Esophagus squamous epithelium (tissue), 5 donors: ENCODE data around the gene TMEM80. TPM values are rescaled to one million over a fixed set of nuclear protein-coding genes. Genes with fewer than 3 reads are reported as not detected.

Experiments
- DNase-seq: peaks from one replicate; lab custom pipeline; 2025; lab: John Stamatoyannopoulos, UW
- H3K27ac ChIP-seq, 4 donors: fragments of 200-600 bp; sonication (generic); one replicate each; pipeline ENCODE4 v1.5.1; 2016 to 2019; ENCODE audit warnings: mild to moderate bottlenecking in 1 of 4
- H3K27me3 ChIP-seq, 4 donors: fragments of 200-600 bp; sonication (generic); 1 replicate in 3 of 4; 2 replicates in 1 of 4; pipeline versions ENCODE4 v1.5.1 to v1.6.0; 2017 to 2021; ENCODE audit warnings: antibody characterized with exemption in 1 of 4
- H3K36me3 ChIP-seq, 3 donors: fragments of 200-600 bp; sonication (generic); one replicate each; pipeline ENCODE4 v1.5.1; 2016 to 2019
- H3K4me1 ChIP-seq, 3 donors: fragments of 200-600 bp; sonication (generic); one replicate each; pipeline ENCODE4 v1.5.1; 2017 to 2019
- H3K4me3 ChIP-seq, 4 donors: fragments of 200-600 bp; sonication (generic); 1 replicate in 3 of 4; 2 replicates in 1 of 4; pipeline ENCODE4 v1.5.1; 2016 to 2019; ENCODE audit warnings: mild to moderate bottlenecking in 2 of 4, moderate library complexity in 1 of 4
- H3K9me3 ChIP-seq, 3 donors: fragments of 200-600 bp; sonication (generic); one replicate each; pipeline ENCODE4 v1.5.1; 2016 to 2019
- CTCF ChIP-seq, 6 experiments: fragments of 450-650 bp in 4 of 6; fragments of 200-600 bp in 2 of 6; sonication (generic) in 2 of 6; IDR thresholded peaks; one replicate each; pipeline ENCODE4 v1.5.1; 2016 to 2019; ENCODE audit warnings: antibody characterized with exemption in 6 of 6, mild to moderate bottlenecking in 4 of 6, moderate library complexity in 4 of 6
- POLR2A ChIP-seq, 4 donors: fragments of 450-650 bp; IDR thresholded peaks; one replicate each; pipeline ENCODE4 v1.6.1; 2017; ENCODE audit warnings: antibody characterized with exemption in 4 of 4, mild to moderate bottlenecking in 4 of 4, moderate library complexity in 3 of 4
- WGBS, 2 donors: methylation state at CpG; one replicate each; pipeline ENCODE4 v1.1.5; 2018; 5-methylcytosine and 5-hydroxymethylcytosine counted together
- intact Hi-C: fragments of 100-400 bp; cut with DNase I; formaldehyde crosslinking; loops from one replicate; pipeline ENCODE4 v1.15.0; 2022
- total RNA-seq, 4 donors: library from RNA; depleted of rRNA; stranded (reverse); fragments of >200 nt; gene quantifications; one replicate each; pipeline ENCODE4 v1.1.0, GENCODE V29; 2016
- donor health status: DM: yes; HTN: yes; CAD: no.

TMEM80 gene
- total RNA-seq, 4 donors from 2014 or later = 16.1 to 55.3 (median 18.1) TPM

DNA sequence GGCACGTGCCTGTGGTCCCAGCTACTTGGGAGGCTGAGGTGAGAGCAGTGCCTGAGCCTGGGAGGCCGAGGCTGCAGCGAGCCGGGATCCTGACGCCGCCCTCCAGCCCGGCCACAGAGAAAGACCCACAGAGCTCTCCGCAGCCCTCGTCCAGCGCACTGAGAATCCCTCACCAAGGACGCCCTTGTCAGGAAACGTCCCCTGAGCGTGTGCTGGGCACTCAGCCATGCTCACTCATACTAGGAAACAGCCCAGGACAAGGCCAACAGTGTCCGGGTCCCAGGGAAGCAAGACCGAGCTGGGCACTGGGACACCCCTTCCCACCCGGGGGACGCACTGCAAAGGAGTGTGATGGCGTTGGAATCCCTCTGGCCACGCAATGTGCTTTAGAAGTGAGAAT is 15.1 kb upstream of the TMEM80 start:
- Histone ChIP-seq H3K36me3 (peaks cover 15 to 95% (median 20%) of the 10 kb centered on the region in 3 donors), H3K27ac (no peak overlapping the region), H3K4me3 (no peak overlapping the region), H3K9me3 (no peaks in the 10 kb centered on the region), H3K27me3 (no peaks in the 10 kb centered on the region), H3K4me1 (no peaks in the 10 kb centered on the region)
- intact Hi-C loops = no loop called here
- DNase-seq = no peak
- 90 to 92% methylated on average over 2 to 6 of the region's 19 CpGs for WGBS, 2 donors
- no peak for TF ChIP-seq POLR2A (IDR thresholded peaks at IDR 0.05)
- no peak for TF ChIP-seq CTCF (IDR thresholded peaks at IDR 0.05)

GRCh38 chr11:680970-681369 is 14.6 kb upstream of the TMEM80 start:
- H3K4me1 ChIP-seq = no peaks in the 10 kb centered on the region
- peaks cover 17 to 97% (median 20%) of the 10 kb centered on the region in 3 donors for H3K36me3 ChIP-seq
- no peak overlapping the region for H3K27ac ChIP-seq
- H3K4me3 ChIP-seq = no peak overlapping the region
- 89 to 93% methylated on average over 10 to 11 of the region's 13 CpGs for WGBS, 2 donors
- no peaks in the 10 kb centered on the region for H3K9me3 ChIP-seq
- no peak for DNase-seq
- no peaks in the 10 kb centered on the region for H3K27me3 ChIP-seq
- intact Hi-C loops = no loop called here
- no peak for TF ChIP-seq CTCF (IDR thresholded peaks at IDR 0.05)
- TF ChIP-seq POLR2A (IDR thresholded peaks at IDR 0.05) = no peak

DNA sequence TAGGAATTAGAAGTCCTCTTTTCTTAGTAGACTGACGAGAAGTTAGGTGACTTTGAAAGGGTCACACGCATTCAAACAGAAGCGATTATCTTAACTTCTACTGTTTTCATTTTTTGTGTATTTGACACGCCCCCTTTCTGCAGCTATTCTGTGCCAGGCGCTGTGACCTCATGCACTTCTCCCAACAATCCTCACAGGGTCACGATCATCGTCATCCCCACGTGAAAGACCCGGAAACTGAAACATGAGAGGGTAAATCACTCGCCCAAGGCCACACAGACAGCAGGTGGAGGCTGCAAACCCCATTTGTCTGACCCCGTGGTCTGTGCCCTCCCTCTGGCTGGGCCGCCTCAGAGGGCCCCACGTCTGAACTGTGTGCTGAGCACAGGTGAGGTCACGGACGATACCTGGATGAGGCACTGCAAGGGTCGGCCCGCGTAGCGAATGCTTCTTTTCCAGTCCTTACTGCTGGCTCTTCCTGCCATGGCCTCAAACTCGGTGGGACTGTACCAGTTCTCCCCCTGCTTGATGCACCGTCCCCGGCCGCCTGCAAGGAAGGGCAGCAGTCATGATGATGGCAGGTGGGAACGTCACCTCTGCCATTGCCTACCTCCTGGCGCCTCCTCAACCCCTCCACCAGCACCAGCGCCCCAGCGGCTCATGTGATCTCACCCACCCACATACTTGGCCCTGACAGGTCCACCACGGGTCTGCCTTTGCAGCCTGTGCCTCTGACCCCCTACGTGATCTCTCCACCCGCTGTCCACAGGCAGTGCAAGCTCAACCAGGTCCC is 9.0 kb upstream of the TMEM80 start:
- H3K27me3 ChIP-seq = no peaks in the 10 kb centered on the region
- intact Hi-C loops = no loop called here
- H3K4me3 ChIP-seq = no peak overlapping the region
- peaks cover 0 to 11% (median 0%) of the 10 kb centered on the region in 3 donors for H3K4me1 ChIP-seq
- peaks cover 11 to 90% (median 32%) of the 10 kb centered on the region in 3 donors for H3K36me3 ChIP-seq
- H3K27ac ChIP-seq = no peak overlapping the region
- DNase-seq = no peak
- no peaks in the 10 kb centered on the region for H3K9me3 ChIP-seq
- TF ChIP-seq POLR2A (IDR thresholded peaks at IDR 0.05) (no peak), CTCF (IDR thresholded peaks at IDR 0.05) (no peak)
- 90% methylated on average over 23 to 28 of the region's 30 CpGs for WGBS, 2 donors

DNA sequence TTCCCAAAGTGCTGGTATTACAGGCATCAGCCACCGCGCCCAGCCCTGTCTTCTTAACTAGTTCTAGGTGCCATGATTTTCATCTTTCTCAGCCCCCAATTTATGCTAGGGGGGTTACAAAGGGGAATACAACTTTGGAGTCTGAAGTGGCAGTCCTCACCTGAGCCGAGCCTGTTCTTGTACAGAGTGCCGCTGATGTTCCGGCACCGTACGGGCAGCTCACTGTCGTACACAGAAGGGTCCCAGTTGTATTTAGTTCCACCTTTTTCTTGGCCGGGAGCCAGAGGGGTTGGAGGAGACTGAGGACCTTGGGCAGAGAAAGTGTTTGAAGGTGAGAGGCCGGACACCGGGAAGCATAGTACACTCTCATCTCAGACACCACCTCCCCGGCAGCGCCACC is 7.9 kb upstream of the TMEM80 start:
- H3K36me3 ChIP-seq = peaks cover 5 to 79% (median 32%) of the 10 kb centered on the region in 3 donors

More for the DNA sequence above, 7.9 kb upstream of the TMEM80 start:
- Histone ChIP-seq H3K27ac (no peak overlapping the region), H3K4me1 (peaks cover 0 to 20% (median 0%) of the 10 kb centered on the region in 3 donors), H3K27me3 (no peaks in the 10 kb centered on the region), H3K9me3 (no peaks in the 10 kb centered on the region), H3K4me3 (no peak overlapping the region)
- intact Hi-C loops = no loop called here
- DNase-seq = no peak
- 82 to 87% methylated on average over 11 of the region's 13 CpGs for WGBS, 2 donors
- TF ChIP-seq POLR2A (IDR thresholded peaks at IDR 0.05) (no peak), CTCF (IDR thresholded peaks at IDR 0.05) (no peak)
